HCT116 (cell line): Measurements from ENCODE around the gene CTSZ. TPM values are rescaled to one million over a fixed set of nuclear protein-coding genes. Genes with fewer than 3 reads are reported as not detected.

Experiments used
- ATAC-seq: fragments of 200-7000 bp; cut with Tn5 transposase; 2 replicates; pipeline ENCODE4 v1.9.1; 2020; ENCODE audit warnings: mild to moderate bottlenecking, moderate library complexity
- BruUV-seq: library from RNA; stranded (reverse); fragments of 400-500 nt; replicated peaks from 2 replicates; lab custom pipeline; 2021; lab: Mats Ljungman, UMichigan
- CTCF ChIA-PET: fragments of 300-600 bp; sonication (Branson Sonifier 250); formaldehyde crosslinking; loops from one replicate; lab custom pipeline; 2021; ENCODE audit warnings: antibody characterized with exemption; lab: Charles Lee
- POLR2A ChIA-PET: fragments of 300-600, 350-600 bp; sonication (Branson Sonifier 250); formaldehyde crosslinking; loops from one replicate; lab custom pipeline; 2021; ENCODE audit warnings: antibody characterized with exemption; lab: Charles Lee
- RAD21 ChIA-PET, 2 experiments: fragments of 300-600 bp; sonication (Branson Sonifier 250); formaldehyde crosslinking; loops; one replicate each; lab custom pipeline; 2023; ENCODE audit warnings: low total read pairs in 2 of 2; ENCODE audit not compliant: uncharacterized antibody in 2 of 2, unreplicated experiment in 2 of 2, low non-redundant PET in 1 of 2; lab: Charles Lee
- DNase-seq: peaks from one replicate; pipeline ENCODE4 v3.0.0-alpha.2; 2010; ENCODE audit warnings: low read depth, low spot score
- H2AFZ ChIP-seq: fragments of 200-600 bp; shearing (Covaris generic), sonication (generic); 2 replicates; pipeline ENCODE4 v1.6.1; 2017; ENCODE audit warnings: low read depth, mixed run types, mixed read lengths, antibody characterized with exemption, low read length; ENCODE audit not compliant: poor library complexity, severe bottlenecking
- H3K27ac ChIP-seq: 2 replicates; pipeline ENCODE4 v1.5.1; 2012; ENCODE audit warnings: low read depth, low read length
- H3K27me3 ChIP-seq: fragments of 200-600 bp; sonication (generic); 2 replicates; pipeline ENCODE4 v1.6.1; 2016; ENCODE audit warnings: mixed run types, low read length, mixed read lengths; ENCODE audit not compliant: insufficient read depth
- H3K36me3 ChIP-seq, 2 experiments: fragments of 200-500 bp in 1 of 2; fragments of 200-600 bp in 1 of 2; sonication (Bioruptor generic) in 1 of 2; sonication (generic) in 1 of 2; 2 replicates each; pipeline versions ENCODE4 v1.5.1 to v1.6.1; 2014 to 2016; ENCODE audit warnings: low read length in 2 of 2, inconsistent platforms in 1 of 2, mixed read lengths in 1 of 2, mixed run types in 1 of 2; ENCODE audit not compliant: insufficient read depth in 2 of 2, control insufficient read depth in 1 of 2
- H3K4me1 ChIP-seq, 2 experiments: fragments of 200-600 bp in 1 of 2; sonication (generic) in 1 of 2; 2 replicates each; pipeline versions ENCODE4 v1.5.1 to v1.6.1; 2012 to 2017; ENCODE audit warnings: low read length in 2 of 2, inconsistent platforms in 1 of 2, mild to moderate bottlenecking in 1 of 2, mixed read lengths in 1 of 2, mixed run types in 1 of 2, moderate library complexity in 1 of 2; ENCODE audit not compliant: insufficient read depth in 2 of 2, control insufficient read depth in 1 of 2
- H3K4me2 ChIP-seq: fragments of 200-600 bp; sonication (generic); 2 replicates; pipeline ENCODE4 v1.6.1; 2017; ENCODE audit warnings: mixed run types, low read length, mixed read lengths
- H3K4me3 ChIP-seq, 2 experiments: fragments of 200-600 bp in 1 of 2; sonication (generic) in 1 of 2; replicated peaks in 1 of 2; 2 replicates each; pipeline ENCODE4 v1.5.1; 2011 to 2016; ENCODE audit warnings: low read length in 2 of 2, control low read depth in 1 of 2, low read depth in 1 of 2, mild to moderate bottlenecking in 1 of 2, mixed read lengths in 1 of 2, mixed run types in 1 of 2
- H3K79me2 ChIP-seq: fragments of 200-600 bp; sonication (generic); 2 replicates; pipeline ENCODE4 v1.6.1; 2017; ENCODE audit warnings: mild to moderate bottlenecking, mixed run types, low read length, moderate library complexity, mixed read lengths; ENCODE audit not compliant: insufficient read depth
- H3K9ac ChIP-seq: fragments of 200-600 bp; sonication (generic); 2 replicates; pipeline ENCODE4 v1.6.1; 2016; ENCODE audit warnings: low read length, mixed read lengths
- H3K9me2 ChIP-seq: fragments of 200-600 bp; sonication (generic), shearing (Covaris generic); 2 replicates; pipeline ENCODE4 v1.6.1; 2017; ENCODE audit warnings: mixed run types, mild to moderate bottlenecking, moderate library complexity; ENCODE audit not compliant: insufficient read depth
- H3K9me3 ChIP-seq, 2 experiments: fragments of 200-500 bp in 1 of 2; fragments of 200-600 bp in 1 of 2; sonication (Bioruptor generic) in 1 of 2; sonication (generic) in 1 of 2; 2 replicates each; pipeline ENCODE4 v1.6.1; 2014 to 2017; ENCODE audit warnings: low read length in 2 of 2, mixed read lengths in 2 of 2, inconsistent platforms in 1 of 2, low read depth in 1 of 2, mild to moderate bottlenecking in 1 of 2, mixed run types in 1 of 2, moderate library complexity in 1 of 2; ENCODE audit not compliant: control insufficient read depth in 1 of 2, insufficient read depth in 1 of 2
- H4K20me1 ChIP-seq: fragments of 200-600 bp; sonication (generic), shearing (Covaris generic); 2 replicates; pipeline ENCODE4 v1.6.1; 2017; ENCODE audit warnings: mixed run types, mild to moderate bottlenecking, moderate library complexity; ENCODE audit not compliant: insufficient read depth
- ATF3 ChIP-seq: IDR thresholded peaks from 2 replicates; pipeline ENCODE4 v1.6.1; 2012
- CBX3 ChIP-seq: IDR thresholded peaks from 2 replicates; pipeline ENCODE4 v1.6.1; 2012; ENCODE audit warnings: low read depth
- CEBPB ChIP-seq: IDR thresholded peaks from 2 replicates; pipeline ENCODE4 v1.6.1; 2012; ENCODE audit warnings: low read depth
- CTCF ChIP-seq, 3 experiments: fragments of 200-600 bp in 1 of 3; sonication (generic) in 1 of 3; IDR thresholded peaks in 2 of 3; conservative IDR thresholded peaks in 1 of 3; 2 replicates each; pipeline ENCODE4 v1.5.1; 2012 to 2017; ENCODE audit warnings: low read depth in 2 of 3, low read length in 2 of 3, antibody characterized with exemption in 1 of 3, borderline replicate concordance in 1 of 3, control low read depth in 1 of 3, mild to moderate bottlenecking in 1 of 3, mixed read lengths in 1 of 3, mixed run types in 1 of 3, moderate library complexity in 1 of 3; ENCODE audit not compliant: insufficient read depth in 1 of 3
- EGR1 ChIP-seq: IDR thresholded peaks from 2 replicates; pipeline ENCODE4 v1.6.1; 2012; ENCODE audit warnings: low read depth
- ELF1 ChIP-seq: IDR thresholded peaks from 2 replicates; pipeline ENCODE4 v1.6.1; 2012; ENCODE audit warnings: low read depth, borderline replicate concordance
- EZH2 ChIP-seq: fragments of 200-600 bp; sonication (generic); IDR thresholded peaks from 2 replicates; pipeline ENCODE4 v1.6.1; 2017; ENCODE audit warnings: antibody characterized with exemption, mixed run types
- EZH2phosphoT487 ChIP-seq: fragments of 200-600 bp; IDR thresholded peaks from 2 replicates; pipeline ENCODE4 v1.6.1; 2018; ENCODE audit warnings: antibody characterized with exemption, borderline replicate concordance
- FOSL1 ChIP-seq: IDR thresholded peaks from 2 replicates; pipeline ENCODE4 v1.6.1; 2012; ENCODE audit warnings: low read depth
- MAX ChIP-seq: IDR thresholded peaks from 2 replicates; pipeline ENCODE4 v1.6.1; 2012
- RAD21 ChIP-seq: IDR thresholded peaks from 2 replicates; pipeline ENCODE4 v1.6.1; 2012; ENCODE audit warnings: low read depth, mild to moderate bottlenecking
- REST ChIP-seq: IDR thresholded peaks from 2 replicates; pipeline ENCODE4 v1.6.1; 2012; ENCODE audit warnings: low read depth
- SIN3A ChIP-seq: IDR thresholded peaks from 2 replicates; pipeline ENCODE4 v1.6.1; 2012; ENCODE audit warnings: low read depth
- TCF7L2 ChIP-seq: IDR thresholded peaks from 2 replicates; pipeline ENCODE4 v1.7.0; 2011; ENCODE audit warnings: borderline replicate concordance, inconsistent platforms; ENCODE audit not compliant: insufficient read depth, insufficient read length; ENCODE audit errors: extremely low read depth
- YY1 ChIP-seq: IDR thresholded peaks from 2 replicates; pipeline ENCODE4 v1.6.1; 2011; ENCODE audit warnings: low read length, low read depth, moderate library complexity, mild to moderate bottlenecking; ENCODE audit not compliant: insufficient replicate concordance; ENCODE audit errors: extremely low read depth
- ZFX ChIP-seq: fragments of 450-650 bp; IDR thresholded peaks from 2 replicates; pipeline ENCODE4 v1.6.1; 2017
- ZNF274 ChIP-seq: fragments of 200-500 bp; sonication (Bioruptor generic); IDR thresholded peaks from 2 replicates; pipeline ENCODE4 v1.6.1; 2014; ENCODE audit warnings: mild to moderate bottlenecking, low read depth, low read length, inconsistent platforms
- intact Hi-C: fragments of 100-400 bp; cut with micrococcal nuclease; formaldehyde crosslinking; loops from 2 replicates; pipeline ENCODE4 v1.10.0; 2022
- total RNA-seq: library from RNA; stranded (reverse); gene quantifications from one replicate; pipeline ENCODE4 v1.2.1, GENCODE V29; 2021; ENCODE audit not compliant: unreplicated experiment

The CTSZ gene
- total RNA-seq, 1 experiment from 2014 or later = 100 TPM

- Histone ChIP-seq H2AFZ (no peak overlapping the region), H3K36me3 (peaks cover 3 to 4% of the 10 kb centered on the region in 2 experiments; a peak in 2 of 4 replicates), H3K79me2 (no peaks in the 10 kb centered on the region), H3K9me2 (no peaks in the 10 kb centered on the region), H3K4me3 (no peak overlapping the region), H3K4me1 (peaks cover 0 to 5% of the 10 kb centered on the region in 2 experiments; a peak in 2 of 4 replicates), H3K4me2 (no peak overlapping the region), H3K9me3 (no peaks in the 10 kb centered on the region), H4K20me1 (no peaks in the 10 kb centered on the region), H3K27me3 (no peaks in the 10 kb centered on the region), H3K9ac (no peak overlapping the region)
- BruUV-seq = no TSS peak
- ChIA-PET CTCF (no interaction called here), POLR2A (no interaction called here), RAD21 (no interaction called here)
- DNase-seq = no peak
- intact Hi-C loops = no loop called here
- ATAC-seq = 0 out of 2 replicates have a peak, but pooled peaks have one; percentile 37
- TF ChIP-seq YY1 (no peak), EGR1 (no peak), ELF1 (no peak), EZH2phosphoT487 (no peak), CEBPB (no peak), CBX3 (no peak), SIN3A (no peak), EZH2 (no peak), REST (no peak), TCF7L2 (no peak), ZFX (no peak), FOSL1 (no peak), RAD21 (no peak), ZNF274 (no peak), MAX (no peak), CTCF (IDR thresholded peaks at IDR 0.05 in 2 of 3, conservative IDR thresholded peaks at IDR 0.05 in 1 of 3; ENCODE audit: borderline replicate concordance in 1 of 3, insufficient read depth in 1 of 3, low read depth in 2 of 3, low read length in 2 of 3) (no peak), ATF3 (no peak)
- TF ChIP-seq, all 23 proteins: peak for 0
- H3K27ac ChIP-seq = no peak overlapping the region
These were observed 10.6 kb upstream of the CTSZ start for GRCh38 chr20:59017493-59018231.
